Esophagus squamous epithelium (tissue), 5 donors: ENCODE results near the gene HEXIM1. TPM values are rescaled to one million over a fixed set of nuclear protein-coding genes. Genes with fewer than 3 reads are reported as not detected.

ENCODE experiments used
- DNase-seq: peaks from one replicate; lab custom pipeline; 2025; lab: John Stamatoyannopoulos, UW
- H3K27ac ChIP-seq, 4 donors: fragments of 200-600 bp; sonication (generic); one replicate each; pipeline ENCODE4 v1.5.1; 2016 to 2019; ENCODE audit warnings: mild to moderate bottlenecking in 1 of 4
- H3K27me3 ChIP-seq, 4 donors: fragments of 200-600 bp; sonication (generic); 1 replicate in 3 of 4; 2 replicates in 1 of 4; pipeline versions ENCODE4 v1.5.1 to v1.6.0; 2017 to 2021; ENCODE audit warnings: antibody characterized with exemption in 1 of 4
- H3K36me3 ChIP-seq, 3 donors: fragments of 200-600 bp; sonication (generic); one replicate each; pipeline ENCODE4 v1.5.1; 2016 to 2019
- H3K4me1 ChIP-seq, 3 donors: fragments of 200-600 bp; sonication (generic); one replicate each; pipeline ENCODE4 v1.5.1; 2017 to 2019
- H3K4me3 ChIP-seq, 4 donors: fragments of 200-600 bp; sonication (generic); 1 replicate in 3 of 4; 2 replicates in 1 of 4; pipeline ENCODE4 v1.5.1; 2016 to 2019; ENCODE audit warnings: mild to moderate bottlenecking in 2 of 4, moderate library complexity in 1 of 4
- H3K9me3 ChIP-seq, 3 donors: fragments of 200-600 bp; sonication (generic); one replicate each; pipeline ENCODE4 v1.5.1; 2016 to 2019
- POLR2A ChIP-seq, 4 donors: fragments of 450-650 bp; IDR thresholded peaks; one replicate each; pipeline ENCODE4 v1.6.1; 2017; ENCODE audit warnings: antibody characterized with exemption in 4 of 4, mild to moderate bottlenecking in 4 of 4, moderate library complexity in 3 of 4
- WGBS, 2 donors: methylation state at CpG; one replicate each; pipeline ENCODE4 v1.1.5; 2018; 5-methylcytosine and 5-hydroxymethylcytosine counted together
- intact Hi-C: fragments of 100-400 bp; cut with DNase I; formaldehyde crosslinking; loops from one replicate; pipeline ENCODE4 v1.15.0; 2022
- total RNA-seq, 4 donors: library from RNA; depleted of rRNA; stranded (reverse); fragments of >200 nt; gene quantifications; one replicate each; pipeline ENCODE4 v1.1.0, GENCODE V29; 2016
- TF ChIP-seq, protein P1 (sequence below), 6 experiments: fragments of 450-650 bp in 4 of 6; fragments of 200-600 bp in 2 of 6; sonication (generic) in 2 of 6; IDR thresholded peaks; one replicate each; pipeline ENCODE4 v1.5.1; 2016 to 2019; ENCODE audit warnings: antibody characterized with exemption in 6 of 6, mild to moderate bottlenecking in 4 of 6, moderate library complexity in 4 of 6
- donor health status: DM: yes; HTN: yes; CAD: no.

Gene HEXIM1
- total RNA-seq, 4 donors from 2014 or later = 19.8 to 28.4 (median 25.3) TPM

DNA sequence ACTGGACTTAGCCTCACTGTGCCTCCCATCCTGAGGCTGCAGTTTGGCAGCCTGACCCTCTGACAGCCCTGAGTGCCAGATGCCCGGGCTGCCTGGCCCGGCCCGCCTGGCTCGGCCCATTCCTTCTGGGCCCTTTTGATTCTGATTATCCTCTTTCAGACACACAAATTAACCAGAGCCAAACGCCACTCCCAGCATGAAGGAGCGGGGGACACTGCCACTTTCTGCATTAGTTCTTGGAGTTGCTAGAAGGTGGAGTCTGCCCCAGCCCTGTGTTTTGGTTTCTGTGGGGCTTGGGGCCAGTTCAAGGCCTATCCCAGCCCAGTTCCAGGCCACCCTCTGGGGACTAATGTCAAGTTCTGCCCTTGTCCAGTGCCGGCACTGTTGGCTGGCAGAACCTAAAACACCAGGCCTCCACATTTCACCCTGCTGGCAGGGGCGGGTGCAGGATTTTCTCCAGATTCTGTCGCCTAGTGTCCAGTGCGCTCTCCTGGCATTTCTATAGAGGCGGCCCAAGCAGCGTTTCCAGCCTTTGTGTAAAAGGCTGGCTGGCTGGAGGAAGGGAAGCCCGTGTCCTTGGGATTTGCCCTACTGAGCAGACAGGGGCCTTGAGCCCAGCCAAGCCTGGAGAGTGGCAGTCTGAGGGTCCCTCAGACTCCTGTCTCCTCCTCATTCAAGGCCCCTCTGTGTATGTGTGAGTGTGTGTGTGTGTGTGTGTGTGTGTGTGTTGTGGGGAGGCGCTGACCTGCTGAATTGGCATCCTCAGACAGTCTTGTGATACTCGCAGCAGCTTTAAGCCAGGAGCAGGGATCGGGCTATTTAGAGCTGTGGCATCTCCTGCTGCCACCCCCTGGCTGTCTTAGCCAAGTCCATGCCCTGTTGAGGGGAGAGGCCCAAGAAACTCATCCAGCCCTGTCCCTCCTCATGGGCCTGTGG is 37.3 kb upstream of the HEXIM1 start:
- intact Hi-C loops = no loop called here
- no peak for DNase-seq
- peak overlapping the region; percentile 34 to 80 (median 62) for H3K27ac ChIP-seq
- H3K36me3 ChIP-seq = peaks cover 11 to 70% (median 28%) of the 10 kb centered on the region in 3 donors
- TF ChIP-seq POLR2A (IDR thresholded peaks at IDR 0.05) = no peak
- TF ChIP-seq, protein P1, sequence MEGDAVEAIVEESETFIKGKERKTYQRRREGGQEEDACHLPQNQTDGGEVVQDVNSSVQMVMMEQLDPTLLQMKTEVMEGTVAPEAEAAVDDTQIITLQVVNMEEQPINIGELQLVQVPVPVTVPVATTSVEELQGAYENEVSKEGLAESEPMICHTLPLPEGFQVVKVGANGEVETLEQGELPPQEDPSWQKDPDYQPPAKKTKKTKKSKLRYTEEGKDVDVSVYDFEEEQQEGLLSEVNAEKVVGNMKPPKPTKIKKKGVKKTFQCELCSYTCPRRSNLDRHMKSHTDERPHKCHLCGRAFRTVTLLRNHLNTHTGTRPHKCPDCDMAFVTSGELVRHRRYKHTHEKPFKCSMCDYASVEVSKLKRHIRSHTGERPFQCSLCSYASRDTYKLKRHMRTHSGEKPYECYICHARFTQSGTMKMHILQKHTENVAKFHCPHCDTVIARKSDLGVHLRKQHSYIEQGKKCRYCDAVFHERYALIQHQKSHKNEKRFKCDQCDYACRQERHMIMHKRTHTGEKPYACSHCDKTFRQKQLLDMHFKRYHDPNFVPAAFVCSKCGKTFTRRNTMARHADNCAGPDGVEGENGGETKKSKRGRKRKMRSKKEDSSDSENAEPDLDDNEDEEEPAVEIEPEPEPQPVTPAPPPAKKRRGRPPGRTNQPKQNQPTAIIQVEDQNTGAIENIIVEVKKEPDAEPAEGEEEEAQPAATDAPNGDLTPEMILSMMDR (IDR thresholded peaks at IDR 0.05) = no peak
- H3K4me1 ChIP-seq = peaks cover 0 to 64% (median 8%) of the 10 kb centered on the region in 3 donors
- 48 to 70% methylated on average over 2 to 4 of the region's 16 CpGs for WGBS, 2 donors
- no peak overlapping the region for H3K4me3 ChIP-seq
- H3K9me3 ChIP-seq = no peaks in the 10 kb centered on the region
- H3K27me3 ChIP-seq = no peaks in the 10 kb centered on the region

DNA sequence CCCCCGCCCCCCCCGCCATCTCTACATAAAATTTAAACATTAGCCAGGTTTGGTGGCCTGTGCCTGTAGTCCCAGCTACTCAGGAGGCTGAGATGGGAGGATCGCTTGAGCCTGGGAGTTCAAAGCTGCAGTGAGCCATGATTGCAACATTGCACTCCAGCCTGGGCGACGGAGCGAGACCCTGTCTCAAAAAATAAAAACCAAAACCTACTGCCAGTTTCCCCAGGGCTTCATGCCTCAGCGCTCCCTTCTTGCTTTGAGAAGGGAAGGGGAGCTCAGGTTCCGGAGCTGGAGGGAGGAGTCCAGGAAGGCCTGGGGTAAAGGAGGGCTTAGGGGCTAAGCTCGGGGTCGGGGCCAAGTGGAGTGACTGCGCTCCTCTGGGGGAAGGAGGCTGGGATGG is 36.4 kb upstream of the HEXIM1 start:
- intact Hi-C loops = no loop called here
- Histone ChIP-seq H3K27me3 (no peaks in the 10 kb centered on the region), H3K9me3 (no peaks in the 10 kb centered on the region), H3K27ac (peak overlapping the region in 3 of 4 donors; percentile 61 to 80 (median 62)), H3K4me3 (no peak overlapping the region), H3K36me3 (peaks cover 11 to 61% (median 20%) of the 10 kb centered on the region in 3 donors), H3K4me1 (peaks cover 0 to 55% (median 8%) of the 10 kb centered on the region in 3 donors)
- TF ChIP-seq, protein P1 (IDR thresholded peaks at IDR 0.05) = no peak
- TF ChIP-seq POLR2A (IDR thresholded peaks at IDR 0.05) = no peak
- WGBS, 2 donors = 60 to 65% methylated on average over 4 of the region's 11 CpGs
- DNase-seq = no peak

DNA sequence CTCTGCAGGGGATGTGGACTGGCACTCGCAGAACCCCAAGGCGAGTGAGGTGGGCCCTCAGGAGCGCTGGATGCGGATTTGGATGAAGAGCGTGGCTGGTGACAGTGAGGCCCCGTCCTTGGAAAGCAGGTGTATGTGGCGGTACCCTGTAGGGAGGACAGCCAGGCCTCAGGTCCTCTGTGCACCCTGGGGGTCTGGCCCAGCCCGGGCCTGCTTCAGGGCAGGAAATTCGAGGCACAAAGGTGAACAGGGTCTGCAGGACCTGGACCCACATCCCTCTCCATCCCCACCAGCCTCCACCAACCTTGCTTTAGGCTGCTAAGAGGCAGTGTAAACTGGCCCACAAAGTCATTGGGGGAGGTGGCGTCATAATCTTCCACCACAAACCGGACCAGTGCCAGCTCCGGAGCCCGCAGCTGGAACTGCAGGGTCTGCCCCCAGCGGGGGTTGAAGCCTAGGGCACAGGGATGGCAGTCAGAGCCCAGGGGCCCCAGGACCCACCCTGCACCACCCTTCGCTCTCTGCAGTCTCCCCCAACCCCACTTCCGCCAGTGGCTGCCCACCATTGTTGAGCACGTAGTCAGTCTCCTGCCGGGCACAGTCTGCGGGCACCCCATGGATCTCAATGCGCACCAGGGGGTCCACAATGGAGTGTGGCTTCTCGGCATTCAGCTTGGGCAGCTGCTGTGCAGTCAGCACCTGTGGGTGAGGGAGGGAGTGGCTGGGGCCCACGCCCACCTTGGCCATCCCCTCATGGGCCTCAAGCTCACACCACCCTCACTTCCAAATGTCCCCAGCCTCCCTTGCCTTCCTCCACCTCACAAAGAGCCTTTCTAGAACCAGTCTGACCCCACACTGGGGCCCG is 35.5 kb upstream of the HEXIM1 start:
- intact Hi-C loops = no loop called here
- H3K4me1 ChIP-seq = peaks cover 0 to 45% (median 8%) of the 10 kb centered on the region in 3 donors
- no peak for DNase-seq
- H3K9me3 ChIP-seq = no peaks in the 10 kb centered on the region
- H3K27ac ChIP-seq = peak overlapping the region in 3 of 4 donors; percentile 61 to 80 (median 62)
- WGBS, 2 donors = 84 to 97% methylated on average over 12 to 15 of the region's 23 CpGs
- peaks cover 3 to 58% (median 11%) of the 10 kb centered on the region in 3 donors for H3K36me3 ChIP-seq
- H3K4me3 ChIP-seq = no peak overlapping the region
- no peaks in the 10 kb centered on the region for H3K27me3 ChIP-seq
- no peak for TF ChIP-seq POLR2A (IDR thresholded peaks at IDR 0.05)

DNA sequence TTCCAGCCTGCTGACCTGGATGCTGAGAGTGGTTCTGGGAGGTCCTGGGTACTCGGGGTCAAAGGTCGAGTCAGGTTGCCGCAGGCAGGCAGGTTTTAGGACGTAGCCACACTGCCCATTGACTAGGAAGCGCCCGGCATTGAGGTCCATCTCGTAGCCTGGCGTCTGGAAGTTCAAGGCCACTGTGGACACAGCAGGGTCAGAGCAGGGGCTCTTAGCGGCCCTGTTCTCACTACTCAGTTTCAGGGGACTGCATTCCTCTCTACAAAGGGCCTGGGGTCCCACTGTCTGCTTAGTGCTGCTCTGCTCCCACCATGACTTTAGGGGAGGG is 34.9 kb upstream of the HEXIM1 start:
- TF ChIP-seq, protein P1 (IDR thresholded peaks at IDR 0.05) = no peak
- no peak for TF ChIP-seq POLR2A (IDR thresholded peaks at IDR 0.05)
- H3K27ac ChIP-seq = no peak overlapping the region
- peaks cover 0 to 39% (median 8%) of the 10 kb centered on the region in 3 donors for H3K4me1 ChIP-seq
- no peaks in the 10 kb centered on the region for H3K9me3 ChIP-seq
- DNase-seq = no peak
- no peak overlapping the region for H3K4me3 ChIP-seq
- no peaks in the 10 kb centered on the region for H3K27me3 ChIP-seq
- 75 to 92% methylated on average over 1 to 5 of the region's 9 CpGs for WGBS, 2 donors
- intact Hi-C loops = no loop called here
- peaks cover 5 to 58% (median 6%) of the 10 kb centered on the region in 3 donors for H3K36me3 ChIP-seq

DNA sequence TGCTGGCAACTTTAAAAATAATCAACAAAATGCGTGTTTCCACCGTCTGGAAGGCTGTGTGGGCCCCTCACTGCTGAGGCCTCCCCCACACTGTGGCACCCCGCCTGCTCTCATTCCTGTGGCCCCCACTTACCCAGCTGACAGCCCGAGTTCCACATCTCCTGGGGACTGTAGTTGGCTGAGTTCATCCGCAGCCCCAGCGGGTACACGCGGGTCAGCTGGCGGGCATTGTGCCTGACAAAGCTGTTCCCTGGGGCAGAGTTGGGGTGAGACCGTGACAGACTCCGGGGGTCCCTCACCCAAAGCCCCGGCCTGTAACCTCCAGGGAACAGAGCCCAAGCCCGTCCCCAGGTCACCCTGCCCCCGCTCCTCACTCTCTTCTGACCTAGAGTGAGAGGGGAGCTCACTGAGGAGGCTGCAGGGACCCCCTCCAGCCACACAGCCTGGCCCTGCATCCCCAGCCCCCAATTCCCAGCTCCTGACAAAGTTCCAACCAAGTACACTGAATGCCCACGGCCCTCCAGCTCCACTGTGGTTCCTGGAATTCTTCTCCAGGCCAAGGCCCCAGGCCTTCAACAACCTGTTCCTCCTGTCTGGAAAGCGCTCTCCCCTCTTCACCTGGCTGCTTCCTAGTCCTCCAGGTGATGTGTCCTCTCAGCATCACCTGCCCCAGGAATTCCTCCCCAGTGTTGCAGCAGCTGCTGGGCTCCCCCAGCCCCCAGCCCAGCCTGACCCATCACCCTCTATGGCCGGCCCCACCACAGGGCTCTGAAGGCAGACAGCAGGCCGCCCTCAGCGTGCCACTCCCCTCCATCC is 34.0 kb upstream of the HEXIM1 start:
- TF ChIP-seq POLR2A (IDR thresholded peaks at IDR 0.05) = no peak
- TF ChIP-seq, protein P1 (IDR thresholded peaks at IDR 0.05) = no peak
- no peak for DNase-seq
- H3K36me3 ChIP-seq = peaks cover 3 to 58% (median 6%) of the 10 kb centered on the region in 3 donors
- intact Hi-C loops = no loop called here
- peaks cover 0 to 30% (median 8%) of the 10 kb centered on the region in 3 donors for H3K4me1 ChIP-seq
- H3K27me3 ChIP-seq = no peaks in the 10 kb centered on the region
- no peaks in the 10 kb centered on the region for H3K9me3 ChIP-seq
- no peak overlapping the region for H3K27ac ChIP-seq
- WGBS, 2 donors = 73 to 79% methylated on average over 15 to 16 of the region's 19 CpGs
- no peak overlapping the region for H3K4me3 ChIP-seq
